Activated T-helper 17 cell treated with anti-CD3 and anti-CD28 coated beads, Interleukin-2, amount 50 U/mL, for 72 hours (primary cell): ENCODE data around the gene AGBL1. TPM values are rescaled to one million over a fixed set of nuclear protein-coding genes. Genes with fewer than 3 reads are reported as not detected.

ENCODE experiments used
- ATAC-seq: fragments of 150-1000 bp; cut with Tn5 transposase; replicated peaks from 2 replicates; pipeline ENCODE4 v1.10.0; 2021; ENCODE audit warnings: mild to moderate bottlenecking, moderate library complexity
- H3K27ac Mint-ChIP-seq: one replicate; pipeline ENCODE4 v1.8.0; 2022; ENCODE audit warnings: mixed read lengths
- H3K27me3 Mint-ChIP-seq: one replicate; pipeline ENCODE4 v1.8.0; 2022; ENCODE audit warnings: mixed read lengths
- H3K36me3 Mint-ChIP-seq: one replicate; pipeline ENCODE4 v1.8.0; 2022; ENCODE audit warnings: low read depth, mild to moderate bottlenecking, mixed read lengths
- H3K4me1 Mint-ChIP-seq: one replicate; pipeline ENCODE4 v1.8.0; 2022; ENCODE audit warnings: mixed read lengths
- H3K4me3 Mint-ChIP-seq: one replicate; pipeline ENCODE4 v1.8.0; 2022; ENCODE audit warnings: mild to moderate bottlenecking, mixed read lengths
- H3K9me3 Mint-ChIP-seq: one replicate; pipeline ENCODE4 v1.8.0; 2022; ENCODE audit warnings: mixed read lengths
- total RNA-seq, 2 donors: library from RNA; stranded (reverse); gene quantifications; one replicate each; pipeline ENCODE4 v1.2.3, GENCODE V29; 2022

AGBL1 gene
- total RNA-seq: under 1 TPM in 1 of 2 donors, not detected in 1; 0.19 TPM

DNA sequence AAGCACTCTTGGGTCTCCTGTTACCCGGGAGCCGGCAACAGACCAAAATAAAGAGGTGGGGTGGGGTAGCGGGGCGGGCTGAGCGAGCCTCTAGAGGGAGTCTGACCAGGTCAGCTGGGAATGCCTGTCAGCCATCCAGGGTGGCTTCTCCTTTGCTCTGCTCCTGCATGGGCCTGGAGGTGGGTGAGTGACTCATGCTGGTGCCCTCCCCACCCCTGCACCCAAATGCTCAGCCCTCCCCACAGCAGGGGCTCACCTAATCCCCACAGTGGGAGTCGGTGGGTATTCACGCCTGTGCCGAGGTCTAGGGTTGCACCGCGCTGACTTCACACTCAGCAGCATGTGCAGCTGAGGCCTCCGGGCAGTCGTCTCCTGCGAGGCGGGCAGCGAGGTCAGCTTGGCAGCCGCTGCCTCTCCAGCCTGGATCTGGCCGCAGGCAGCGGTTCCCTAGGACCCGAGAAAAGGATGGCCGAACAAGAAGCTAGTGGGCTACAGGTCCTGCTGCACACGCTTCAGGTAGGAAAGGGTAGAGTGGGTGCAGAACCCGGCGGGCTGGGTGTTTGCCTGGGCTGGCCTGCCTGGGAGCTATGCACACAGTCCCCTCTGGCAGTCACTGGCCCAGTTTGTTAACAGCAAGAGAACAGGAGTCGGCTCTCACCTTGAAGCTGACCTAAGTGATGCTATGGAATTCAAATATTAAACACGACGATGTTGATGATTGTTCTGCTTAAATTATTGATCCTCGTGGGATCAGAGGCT is at the start of gene AGBL1:
AGBL1 (plus strand) TSS at position 364 of the 759 bp plus-strand sequence.
- Mint-ChIP-seq H3K36me3 (no peaks in the 10 kb centered on the region), H3K4me1 (no peaks in the 10 kb centered on the region), H3K9me3 (no peaks in the 10 kb centered on the region), H3K27me3 (peaks cover 13% of the 10 kb centered on the region), H3K27ac (no peak within 1 kb of the TSS), H3K4me3 (no peak within 1 kb of the TSS)
- no peak for ATAC-seq

DNA sequence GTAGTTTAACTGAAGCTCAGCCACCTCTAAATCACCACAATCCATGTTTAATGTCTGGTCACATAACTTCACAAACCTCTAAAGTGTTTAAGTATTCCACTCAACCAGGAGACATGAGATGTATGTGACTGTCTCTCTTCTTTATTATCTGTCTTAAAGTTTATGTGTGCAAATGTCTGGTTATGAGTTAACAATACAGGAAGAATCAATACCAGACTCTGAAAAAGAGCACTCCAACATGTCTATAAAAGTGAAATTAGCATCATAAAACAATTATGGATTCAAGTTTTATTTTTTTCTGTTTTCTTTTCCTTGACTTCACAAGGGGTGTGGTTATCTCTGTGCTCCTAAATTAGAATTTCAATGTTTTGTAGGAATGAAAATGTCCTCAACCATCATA is 44.8 kb upstream of the AGBL1 start:
- no peaks in the 10 kb centered on the region for H3K4me1 Mint-ChIP-seq
- no peaks in the 10 kb centered on the region for H3K36me3 Mint-ChIP-seq
- H3K27ac Mint-ChIP-seq: no peak overlapping the region
- no peak for ATAC-seq
- H3K4me3 Mint-ChIP-seq: no peak overlapping the region
- peaks cover 14% of the 10 kb centered on the region for H3K27me3 Mint-ChIP-seq
- no peaks in the 10 kb centered on the region for H3K9me3 Mint-ChIP-seq

DNA sequence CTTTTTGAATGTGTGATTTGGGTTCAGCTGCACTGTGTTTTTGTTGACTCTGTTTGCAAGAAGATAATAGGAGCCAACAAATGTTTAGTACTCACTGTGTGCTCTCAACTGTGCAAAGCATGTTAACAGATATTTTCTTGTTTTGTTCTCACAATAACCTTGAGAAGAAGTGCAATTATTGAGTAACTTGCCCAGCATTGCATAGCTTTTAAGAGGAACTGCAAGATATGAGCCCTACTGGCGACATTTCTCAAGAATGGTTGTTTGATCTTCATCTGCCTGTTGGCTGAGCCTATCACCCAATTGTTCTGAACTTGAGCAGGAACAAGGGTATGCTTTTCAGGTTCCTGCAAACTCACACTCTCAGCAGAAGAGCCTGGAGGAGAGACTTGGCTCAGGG is 43.4 kb upstream of the AGBL1 start:
- Mint-ChIP-seq H3K27ac (no peak overlapping the region), H3K27me3 (peaks cover 18% of the 10 kb centered on the region), H3K4me1 (no peaks in the 10 kb centered on the region), H3K9me3 (no peaks in the 10 kb centered on the region), H3K36me3 (no peaks in the 10 kb centered on the region), H3K4me3 (no peak overlapping the region)
- ATAC-seq: no peak

DNA sequence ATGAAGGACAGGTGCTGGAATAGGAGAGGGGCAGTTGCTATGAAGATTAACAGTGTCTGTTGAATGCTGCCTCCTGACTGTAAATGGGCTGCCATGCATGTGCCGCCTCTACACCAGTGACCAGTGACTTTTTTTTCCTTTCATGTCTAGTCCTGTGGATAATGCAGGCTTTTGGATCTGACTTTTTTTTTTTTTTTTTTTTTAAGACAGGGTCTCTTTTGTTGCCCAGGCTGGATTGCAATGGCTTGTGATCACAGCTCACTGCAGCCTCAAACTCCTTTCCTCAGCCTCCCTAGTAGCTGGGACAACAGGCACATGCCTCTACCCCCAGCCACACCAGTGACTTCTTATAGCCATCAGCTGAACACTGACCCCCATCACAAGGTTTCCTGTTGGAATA is 41.2 kb upstream of the AGBL1 start:
- no peak for ATAC-seq
- Mint-ChIP-seq H3K4me1 (no peaks in the 10 kb centered on the region), H3K4me3 (no peak overlapping the region), H3K36me3 (no peaks in the 10 kb centered on the region), H3K27me3 (peaks cover 25% of the 10 kb centered on the region), H3K9me3 (no peaks in the 10 kb centered on the region), H3K27ac (no peak overlapping the region)

DNA sequence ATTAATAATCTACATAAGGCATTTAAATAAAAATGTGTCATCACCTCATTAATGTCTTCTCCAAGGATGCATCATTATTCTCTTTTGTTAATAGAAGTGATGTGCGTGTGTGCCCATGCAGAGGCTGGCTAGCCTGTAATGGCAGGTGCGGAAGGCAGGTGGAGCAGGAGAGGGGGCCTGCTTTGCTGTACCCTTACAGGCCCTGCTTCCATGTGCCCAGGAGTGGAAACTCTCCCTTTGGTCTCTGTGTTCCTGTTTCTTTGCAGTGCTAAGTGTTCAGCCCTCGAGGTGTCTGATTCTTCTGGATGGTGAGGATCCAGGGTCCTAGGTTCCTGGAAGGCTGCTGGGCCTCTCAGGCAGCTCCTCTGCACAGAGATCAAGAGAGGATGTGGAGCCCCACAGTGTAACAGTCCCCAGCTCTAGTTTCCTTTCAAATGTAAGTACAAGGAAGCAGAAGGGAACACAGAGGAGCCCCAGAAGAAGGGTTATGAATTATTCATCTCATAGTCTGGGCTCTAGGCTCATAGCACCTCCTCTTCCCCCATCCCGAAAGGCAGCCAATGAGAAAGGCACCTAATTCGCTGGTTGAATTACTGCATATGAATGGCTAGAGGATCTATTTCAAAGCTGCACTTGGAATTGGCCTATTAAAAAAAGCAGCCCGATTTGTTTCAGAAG is 39.2 kb upstream of the AGBL1 start:
- no peak overlapping the region for H3K27ac Mint-ChIP-seq
- H3K9me3 Mint-ChIP-seq: no peaks in the 10 kb centered on the region
- no peaks in the 10 kb centered on the region for H3K36me3 Mint-ChIP-seq
- no peak overlapping the region for H3K4me3 Mint-ChIP-seq
- H3K27me3 Mint-ChIP-seq: peaks cover 25% of the 10 kb centered on the region
- no peak for ATAC-seq
- H3K4me1 Mint-ChIP-seq: no peaks in the 10 kb centered on the region

DNA sequence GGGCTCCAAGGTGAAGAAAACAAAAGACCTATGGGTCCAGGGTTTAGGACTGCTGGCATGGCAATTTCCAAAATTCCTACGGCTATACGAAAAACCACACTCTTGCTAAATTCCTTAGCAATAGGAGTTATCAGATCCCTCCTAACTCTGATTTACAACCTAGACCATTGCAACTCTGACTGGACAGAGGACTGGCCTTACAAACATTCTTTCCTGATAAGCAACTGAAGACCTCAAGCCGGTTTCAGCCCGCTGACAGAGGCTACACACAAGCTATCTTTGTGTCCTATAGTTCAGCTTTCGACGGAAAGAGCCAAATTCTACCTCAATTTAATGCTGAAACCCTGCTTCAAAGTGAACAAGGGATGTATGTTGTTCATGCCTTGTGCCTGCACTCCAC is 38.3 kb upstream of the AGBL1 start:
- ATAC-seq: no peak
- Mint-ChIP-seq H3K27me3 (peaks cover 25% of the 10 kb centered on the region), H3K27ac (no peak overlapping the region), H3K36me3 (no peaks in the 10 kb centered on the region), H3K4me1 (no peaks in the 10 kb centered on the region), H3K4me3 (no peak overlapping the region), H3K9me3 (no peaks in the 10 kb centered on the region)

DNA sequence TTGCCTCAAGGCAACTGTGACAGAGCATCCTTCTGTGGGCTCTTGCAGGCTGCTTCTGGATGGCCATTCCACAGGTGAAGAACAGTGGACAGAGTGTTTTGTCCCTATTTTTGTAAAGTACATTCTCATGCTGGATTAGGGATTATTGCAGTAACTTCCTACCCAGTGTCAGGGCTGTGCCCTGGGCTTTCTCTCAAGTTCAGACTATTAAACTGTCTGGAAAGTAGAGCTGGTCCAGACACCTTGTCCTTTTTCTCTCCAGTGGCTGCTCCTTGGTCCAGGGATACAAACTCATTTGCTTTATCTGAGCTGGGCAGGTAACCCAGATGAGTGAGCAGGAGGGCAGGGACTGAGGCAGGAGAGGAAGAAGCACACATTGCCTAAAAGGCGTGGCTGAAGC is 37.4 kb upstream of the AGBL1 start:
- H3K4me3 Mint-ChIP-seq: no peak overlapping the region
- peaks cover 25% of the 10 kb centered on the region for H3K27me3 Mint-ChIP-seq
- no peaks in the 10 kb centered on the region for H3K36me3 Mint-ChIP-seq
- no peak overlapping the region for H3K27ac Mint-ChIP-seq
- no peaks in the 10 kb centered on the region for H3K9me3 Mint-ChIP-seq
- ATAC-seq: no peak
- H3K4me1 Mint-ChIP-seq: no peaks in the 10 kb centered on the region

DNA sequence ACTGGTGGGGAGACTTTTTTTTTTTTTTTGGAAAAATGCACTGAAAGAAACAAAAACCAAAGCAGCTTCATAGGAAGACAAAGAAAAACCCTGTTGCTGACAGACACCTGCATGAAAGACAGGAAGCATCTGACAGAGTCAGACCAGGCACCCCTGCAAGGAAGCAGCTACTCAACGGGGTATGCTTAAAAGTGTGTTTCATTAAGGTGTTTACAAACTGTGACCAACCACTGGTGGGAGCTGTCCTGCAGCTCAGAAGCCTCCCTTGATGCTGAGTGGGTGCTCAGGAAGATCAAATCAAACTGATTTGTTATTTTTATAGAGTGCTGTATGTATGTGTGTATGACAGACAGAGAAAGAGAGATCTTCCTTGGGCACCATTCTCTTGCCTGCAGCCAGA is 34.7 kb upstream of the AGBL1 start:
- no peaks in the 10 kb centered on the region for H3K36me3 Mint-ChIP-seq
- H3K9me3 Mint-ChIP-seq: no peaks in the 10 kb centered on the region
- H3K27ac Mint-ChIP-seq: no peak overlapping the region
- H3K4me1 Mint-ChIP-seq: no peaks in the 10 kb centered on the region
- no peak for ATAC-seq
- H3K4me3 Mint-ChIP-seq: no peak overlapping the region
- peaks cover 16% of the 10 kb centered on the region for H3K27me3 Mint-ChIP-seq

DNA sequence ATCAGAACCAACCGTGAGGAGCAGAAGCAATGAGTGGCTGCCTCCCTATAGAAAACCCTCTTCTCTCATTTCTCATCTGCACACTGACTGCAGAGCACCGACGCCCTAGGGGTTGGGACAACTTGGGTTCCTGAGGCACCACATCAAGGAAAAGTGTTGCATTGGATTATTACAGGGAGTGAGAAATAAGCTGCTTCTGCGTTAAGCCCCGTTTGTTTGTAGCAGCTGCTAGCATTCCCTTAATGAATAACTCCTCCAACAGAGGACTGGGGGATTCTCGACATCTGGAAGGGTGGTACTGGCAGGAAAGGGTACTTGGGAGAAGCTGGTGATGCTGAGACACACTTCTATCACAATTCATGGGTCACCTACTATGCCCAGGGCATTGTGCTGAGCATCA is 25.3 kb upstream of the AGBL1 start:
- Mint-ChIP-seq H3K4me3 (no peak overlapping the region), H3K27me3 (no peaks in the 10 kb centered on the region), H3K4me1 (no peaks in the 10 kb centered on the region), H3K27ac (no peak overlapping the region), H3K9me3 (no peaks in the 10 kb centered on the region), H3K36me3 (no peaks in the 10 kb centered on the region)
- ATAC-seq: no peak

DNA sequence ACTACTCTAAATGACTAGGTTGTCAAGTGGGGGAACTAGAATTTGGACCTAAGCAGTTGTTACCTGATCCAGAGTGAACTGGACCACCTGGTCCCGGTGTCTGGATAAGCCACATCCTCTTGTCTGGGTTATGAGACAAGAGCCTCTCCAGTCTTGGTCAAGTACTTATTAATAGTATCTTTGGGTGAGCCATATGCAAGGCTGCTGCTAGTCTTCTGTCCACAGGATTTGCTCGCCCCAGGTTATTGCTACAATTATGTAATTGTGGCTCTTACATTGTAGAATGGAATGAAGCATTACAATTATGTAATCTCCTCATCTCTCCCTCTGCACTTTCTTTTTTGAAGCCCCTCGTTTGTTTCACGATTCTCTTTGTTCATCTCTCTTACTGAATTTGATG is 24.0 kb upstream of the AGBL1 start:
- no peaks in the 10 kb centered on the region for H3K36me3 Mint-ChIP-seq
- no peak for ATAC-seq

DNA sequence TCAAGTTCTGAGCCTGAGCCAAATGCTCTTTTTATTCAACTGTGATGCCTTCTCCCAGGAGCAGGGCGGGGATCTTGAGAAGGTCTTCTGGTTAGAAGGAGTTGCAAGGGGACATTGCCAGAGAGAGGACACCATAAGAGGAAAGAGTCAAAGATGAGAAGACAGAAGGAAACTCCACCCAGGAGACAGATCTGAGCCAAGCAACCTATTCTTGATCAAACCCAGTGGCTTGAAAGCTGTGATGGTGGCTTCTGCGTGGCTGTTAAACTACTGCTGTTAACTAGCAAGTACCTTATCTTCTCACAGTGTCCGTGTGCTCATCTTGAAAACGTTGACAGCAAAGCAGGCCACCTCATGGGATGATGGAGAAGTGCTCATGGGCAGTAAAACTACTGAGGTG is 19.8 kb upstream of the AGBL1 start:
- ATAC-seq: no peak
- H3K9me3 Mint-ChIP-seq: no peaks in the 10 kb centered on the region
- no peak overlapping the region for H3K27ac Mint-ChIP-seq
- H3K27me3 Mint-ChIP-seq: peaks cover 13% of the 10 kb centered on the region
- H3K4me1 Mint-ChIP-seq: peaks cover 5% of the 10 kb centered on the region
- H3K4me3 Mint-ChIP-seq: no peak overlapping the region
- H3K36me3 Mint-ChIP-seq: no peaks in the 10 kb centered on the region

More for the DNA sequence above, 24.0 kb upstream of the AGBL1 start:
- no peak overlapping the region for H3K27ac Mint-ChIP-seq
- no peak overlapping the region for H3K4me3 Mint-ChIP-seq
- no peaks in the 10 kb centered on the region for H3K9me3 Mint-ChIP-seq
- peaks cover 5% of the 10 kb centered on the region for H3K27me3 Mint-ChIP-seq
- peaks cover 5% of the 10 kb centered on the region for H3K4me1 Mint-ChIP-seq

DNA sequence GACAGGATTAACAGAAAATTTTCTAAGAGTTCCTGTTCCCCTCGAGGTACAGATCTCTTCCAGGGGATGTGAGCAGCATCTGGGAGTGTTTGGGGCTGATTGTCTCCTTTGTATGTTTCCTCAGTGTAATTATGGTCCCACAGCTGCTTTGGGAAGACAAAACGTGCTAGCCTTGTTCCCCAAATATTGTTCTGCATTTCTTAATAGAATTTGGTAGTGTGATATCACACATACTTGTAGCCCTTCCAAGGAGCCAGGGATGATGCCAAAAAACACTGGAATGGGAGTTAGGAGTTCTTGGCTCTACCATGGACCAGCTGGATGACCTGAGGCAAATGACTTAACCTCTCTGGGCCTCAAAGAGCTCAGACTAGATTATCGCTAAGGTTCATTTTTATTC is 19.0 kb upstream of the AGBL1 start:
- no peaks in the 10 kb centered on the region for H3K36me3 Mint-ChIP-seq
- H3K4me1 Mint-ChIP-seq: peaks cover 5% of the 10 kb centered on the region
- peaks cover 13% of the 10 kb centered on the region for H3K27me3 Mint-ChIP-seq
- no peak overlapping the region for H3K4me3 Mint-ChIP-seq
- ATAC-seq: no peak
- no peaks in the 10 kb centered on the region for H3K9me3 Mint-ChIP-seq
- H3K27ac Mint-ChIP-seq: no peak overlapping the region

DNA sequence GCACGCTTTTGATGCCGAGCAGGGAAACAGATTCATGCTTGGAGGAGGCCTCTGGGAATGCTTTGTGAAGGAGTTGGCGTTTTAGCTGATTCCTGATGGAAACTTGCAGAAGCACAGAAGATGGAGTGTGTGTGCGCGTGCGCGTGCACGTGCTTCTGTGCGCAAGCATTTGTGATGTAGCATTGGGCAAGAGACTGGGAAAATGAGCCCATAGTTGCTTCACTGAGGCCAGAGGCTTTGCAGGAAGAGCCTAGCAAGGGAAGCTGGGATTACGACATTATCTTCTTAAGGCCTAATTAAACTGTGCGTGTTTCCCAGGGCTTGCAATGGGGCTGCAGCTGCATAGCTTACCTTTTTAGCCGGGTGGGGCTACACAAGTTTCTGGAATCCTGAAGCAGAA is 18.1 kb upstream of the AGBL1 start:
- no peaks in the 10 kb centered on the region for H3K9me3 Mint-ChIP-seq
- no peak overlapping the region for H3K27ac Mint-ChIP-seq
- H3K4me1 Mint-ChIP-seq: peaks cover 5% of the 10 kb centered on the region
- peaks cover 13% of the 10 kb centered on the region for H3K27me3 Mint-ChIP-seq
- no peak overlapping the region for H3K4me3 Mint-ChIP-seq
- no peaks in the 10 kb centered on the region for H3K36me3 Mint-ChIP-seq
- no peak for ATAC-seq

DNA sequence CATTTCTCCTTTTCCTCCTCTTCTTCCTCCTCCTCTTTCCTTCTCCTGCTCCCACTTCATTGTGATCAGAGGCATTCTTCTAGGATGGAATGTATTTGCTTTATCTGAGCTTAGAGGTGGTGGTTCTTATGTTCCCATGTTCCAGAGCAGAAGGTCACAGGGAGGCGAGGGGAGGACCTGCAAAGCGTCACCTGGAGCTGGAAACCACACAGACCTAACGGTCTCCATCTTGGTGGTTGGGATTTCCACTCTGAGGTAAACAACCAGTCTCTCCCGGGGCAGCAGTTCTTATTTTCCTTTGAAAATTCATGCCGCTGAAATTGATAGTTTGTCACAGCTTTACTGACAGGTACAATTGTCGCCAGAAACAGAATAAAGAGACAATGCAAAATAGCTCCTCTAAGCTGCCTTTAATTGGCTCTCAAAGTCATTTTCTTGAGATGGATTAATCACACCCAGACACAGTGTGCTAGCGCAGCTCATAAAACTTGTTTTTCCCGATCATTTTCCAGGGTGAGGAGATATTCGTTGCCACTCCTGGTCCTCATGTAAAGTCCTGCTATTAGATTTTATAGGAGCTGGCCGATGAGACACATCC is 16.9 kb upstream of the AGBL1 start:
- Mint-ChIP-seq H3K36me3 (no peaks in the 10 kb centered on the region), H3K4me1 (peaks cover 5% of the 10 kb centered on the region)

More for the DNA sequence above, 16.9 kb upstream of the AGBL1 start:
- no peak overlapping the region for H3K4me3 Mint-ChIP-seq
- ATAC-seq: no peak
- peaks cover 13% of the 10 kb centered on the region for H3K27me3 Mint-ChIP-seq
- peaks cover 3% of the 10 kb centered on the region for H3K9me3 Mint-ChIP-seq
- H3K27ac Mint-ChIP-seq: no peak overlapping the region
